AG04449 (cell line): ENCODE measurements around the gene HCRTR1.

Experiments used
- CTCF ChIA-PET: fragments of 350-600 bp; formaldehyde crosslinking; extraction: SDS; loops from one replicate; lab custom pipeline; 2021; ENCODE audit warnings: antibody characterized with exemption; lab: Yijun Ruan, JAX
- POLR2A ChIA-PET: fragments of 400-600, 350-600 bp; formaldehyde crosslinking; extraction: SDS; loops from one replicate; lab custom pipeline; 2020; ENCODE audit warnings: antibody characterized with exemption, inconsistent platforms; lab: Yijun Ruan, JAX
- DNase-seq: peaks from one replicate; pipeline ENCODE4 v3.0.0-alpha.2; 2010; ENCODE audit warnings: low read depth, low spot score
- H3K4me3 ChIP-seq: 2 replicates; pipeline ENCODE4 v1.5.1; 2011; ENCODE audit warnings: low read depth, mild to moderate bottlenecking, control low read depth, low read length
- TF ChIP-seq, protein P1 (sequence below): IDR thresholded peaks from one replicate; pipeline ENCODE4 v1.5.1; 2011; ENCODE audit warnings: mild to moderate bottlenecking, moderate library complexity, low read length, control low read depth, inconsistent platforms; ENCODE audit not compliant: insufficient read depth; ENCODE audit errors: missing control alignments

Gene HCRTR1

DNA sequence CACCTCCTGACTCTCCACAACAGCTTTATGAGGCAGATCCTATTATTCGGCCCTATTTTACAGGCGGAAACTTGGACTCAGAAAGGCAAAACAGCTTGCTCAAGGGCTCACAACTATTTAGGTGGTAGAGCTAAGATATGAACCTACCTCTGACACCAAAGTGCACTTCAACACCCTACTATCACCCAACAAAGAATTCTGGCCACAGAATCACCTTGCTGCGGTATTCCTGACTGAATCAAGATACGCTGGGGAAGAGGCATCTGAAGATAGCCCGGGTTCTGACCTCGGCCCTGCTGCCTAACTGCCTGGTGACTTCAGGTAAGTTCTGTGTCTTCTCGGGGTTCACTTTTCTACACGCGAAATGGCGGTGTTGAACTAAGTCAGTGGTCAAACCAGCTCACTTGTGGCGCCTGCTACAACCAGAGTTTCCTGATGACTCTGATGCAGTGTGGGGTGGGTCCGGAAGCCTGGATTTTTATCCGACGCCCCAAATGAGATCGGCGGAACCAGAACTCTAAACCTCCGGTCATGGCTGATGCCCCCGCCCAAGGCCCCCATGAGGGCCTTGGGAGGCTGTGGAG lies 26.6 kb downstream of the HCRTR1 start:
- H3K4me3 ChIP-seq, result peak overlapping the region; percentile 98
- POLR2A ChIA-PET, result interaction anchor here (1.0 to 1.9 kb wide), 5 partner anchors 60 to 154 kb away, joined by 3 to 8 read pairs (median 3); partner anchors contain the start of gene COL16A1
- TF ChIP-seq, protein P1, sequence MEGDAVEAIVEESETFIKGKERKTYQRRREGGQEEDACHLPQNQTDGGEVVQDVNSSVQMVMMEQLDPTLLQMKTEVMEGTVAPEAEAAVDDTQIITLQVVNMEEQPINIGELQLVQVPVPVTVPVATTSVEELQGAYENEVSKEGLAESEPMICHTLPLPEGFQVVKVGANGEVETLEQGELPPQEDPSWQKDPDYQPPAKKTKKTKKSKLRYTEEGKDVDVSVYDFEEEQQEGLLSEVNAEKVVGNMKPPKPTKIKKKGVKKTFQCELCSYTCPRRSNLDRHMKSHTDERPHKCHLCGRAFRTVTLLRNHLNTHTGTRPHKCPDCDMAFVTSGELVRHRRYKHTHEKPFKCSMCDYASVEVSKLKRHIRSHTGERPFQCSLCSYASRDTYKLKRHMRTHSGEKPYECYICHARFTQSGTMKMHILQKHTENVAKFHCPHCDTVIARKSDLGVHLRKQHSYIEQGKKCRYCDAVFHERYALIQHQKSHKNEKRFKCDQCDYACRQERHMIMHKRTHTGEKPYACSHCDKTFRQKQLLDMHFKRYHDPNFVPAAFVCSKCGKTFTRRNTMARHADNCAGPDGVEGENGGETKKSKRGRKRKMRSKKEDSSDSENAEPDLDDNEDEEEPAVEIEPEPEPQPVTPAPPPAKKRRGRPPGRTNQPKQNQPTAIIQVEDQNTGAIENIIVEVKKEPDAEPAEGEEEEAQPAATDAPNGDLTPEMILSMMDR, result no peak
- no peak for DNase-seq
- CTCF ChIA-PET, result interaction anchor here (0.9 to 3.5 kb wide), 5 partner anchors 12 to 145 kb away, joined by 3 to 22 read pairs (median 7); no protein-coding TSS in a partner anchor

DNA sequence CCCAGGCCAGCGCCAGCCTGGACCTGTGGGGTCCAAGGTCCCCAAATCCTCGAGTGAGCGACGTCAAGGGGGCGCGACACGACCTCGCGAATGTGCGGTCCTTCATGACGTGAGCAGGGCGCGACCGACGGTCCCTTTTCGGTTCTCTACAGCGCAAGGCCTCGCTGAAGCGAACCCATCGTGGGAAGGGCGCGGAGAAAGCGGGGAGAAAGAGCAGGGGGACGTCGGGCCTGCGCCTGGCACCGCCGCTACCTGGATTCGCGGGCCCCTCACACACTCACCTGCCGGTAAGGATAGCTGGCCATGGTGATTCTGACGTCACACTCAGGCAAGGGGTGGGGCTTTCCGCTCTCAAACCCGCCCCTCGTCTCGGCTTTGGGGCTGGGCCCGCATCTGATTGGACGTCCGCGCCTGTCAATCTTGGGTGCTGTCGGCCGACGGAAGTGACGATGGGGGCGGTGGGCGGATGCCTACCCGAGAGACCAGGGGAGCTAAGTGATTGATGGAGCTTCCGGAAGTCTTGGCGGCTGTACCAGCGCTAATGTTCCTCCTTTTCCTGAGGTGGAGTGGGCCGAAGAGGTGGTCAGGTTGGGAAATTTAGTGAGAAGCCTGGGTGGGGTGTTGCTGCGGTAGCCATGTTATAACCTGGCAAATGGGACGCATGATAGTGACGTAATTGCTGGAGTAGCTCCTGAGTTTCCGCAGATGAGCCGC lies 27.2 kb downstream of the HCRTR1 start, which contains the start of gene PEF1:
Gene PEF1, minus strand, starts transcription at position 317 of the 714 bp plus-strand sequence. Its CDS starts 12 bp downstream, at position 305.
- POLR2A ChIA-PET, result interaction anchor here (0.8 to 1.9 kb wide), 8 partner anchors 53 to 154 kb away, joined by 3 to 8 read pairs (median 3); partner anchors contain the start of gene COL16A1
- CTCF ChIA-PET, result interaction anchor here (0.9 to 3.5 kb wide), 6 partner anchors 12 to 144 kb away, joined by 3 to 22 read pairs (median 6); no protein-coding TSS in a partner anchor
- peak; percentile 82 for DNase-seq
- TF ChIP-seq, protein P1, result no peak
- H3K4me3 ChIP-seq, result peak within 1 kb of the TSS; percentile 98

DNA sequence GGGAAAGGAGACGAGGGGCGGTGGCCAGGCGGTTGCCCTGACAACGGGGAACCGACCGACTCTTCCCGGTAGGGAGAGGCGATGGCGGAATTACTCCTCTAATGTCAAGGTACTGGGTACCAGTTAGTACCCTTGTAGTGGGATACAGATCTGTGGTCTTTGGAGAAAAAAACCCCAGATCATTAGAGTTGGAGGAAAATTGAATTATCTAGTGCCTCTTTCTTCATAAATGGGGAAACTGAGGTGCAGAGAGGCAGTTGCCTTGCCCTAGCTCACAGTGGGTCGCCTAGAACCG lies 27.7 kb downstream of the HCRTR1 start:
- TF ChIP-seq, protein P1, result no peak
- ChIA-PET POLR2A (interaction anchor here (0.8 to 1.9 kb wide), 8 partner anchors 54 to 153 kb away, joined by 3 to 8 read pairs (median 3); partner anchors contain the start of gene COL16A1), CTCF (interaction anchor here (1.3 to 3.5 kb wide), 4 partner anchors 13 to 144 kb away, joined by 6 to 22 read pairs (median 7); no protein-coding TSS in a partner anchor)
- peak overlapping the region; percentile 98 for H3K4me3 ChIP-seq
- no peak for DNase-seq

DNA sequence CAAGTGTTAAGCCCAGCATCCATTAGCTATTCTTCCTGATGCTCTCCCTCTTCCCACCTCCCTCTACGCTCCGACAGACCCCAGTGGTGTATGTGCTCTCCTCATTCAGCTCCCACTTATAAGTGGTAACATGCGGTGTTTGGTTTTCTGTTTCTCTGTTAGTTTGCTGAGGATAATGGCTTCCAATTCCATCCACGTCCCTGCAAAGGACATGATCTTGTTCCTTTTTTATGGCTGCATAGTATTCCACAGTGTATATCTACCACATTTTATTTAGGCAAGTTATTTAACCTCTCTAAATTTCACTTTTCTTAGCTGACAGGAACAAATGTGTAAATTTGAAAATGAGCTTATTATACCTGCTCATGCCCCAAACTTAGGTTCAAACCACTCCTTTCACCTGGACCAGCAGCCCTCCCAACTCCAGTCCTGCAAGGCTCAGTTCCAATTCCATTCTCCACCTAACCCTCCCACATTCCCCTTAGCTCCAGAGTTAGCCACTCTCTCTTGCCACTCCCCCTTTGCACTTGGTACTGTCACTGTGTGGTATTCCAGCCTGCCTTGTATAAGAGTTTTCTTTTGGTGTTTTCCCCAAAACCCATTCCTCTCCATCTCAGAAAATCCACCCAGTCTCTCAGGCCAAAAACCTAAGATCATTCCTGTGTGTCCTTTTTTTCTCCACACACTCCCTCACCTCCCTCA lies 28.9 kb downstream of the HCRTR1 start:
- ChIA-PET POLR2A (interaction anchor here (0.6 to 1.5 kb wide), 3 partner anchors 44 to 68 kb away, joined by 3 read pairs; partner anchors contain the start of gene COL16A1), CTCF (interaction anchor here (0.8 to 2.1 kb wide), 8 partner anchors 13 to 119 kb away, joined by 3 to 8 read pairs (median 4); no protein-coding TSS in a partner anchor)
- no peak for DNase-seq
- TF ChIP-seq, protein P1, result no peak
- no peak overlapping the region; the same call in 1 of the 2 replicates for H3K4me3 ChIP-seq

DNA sequence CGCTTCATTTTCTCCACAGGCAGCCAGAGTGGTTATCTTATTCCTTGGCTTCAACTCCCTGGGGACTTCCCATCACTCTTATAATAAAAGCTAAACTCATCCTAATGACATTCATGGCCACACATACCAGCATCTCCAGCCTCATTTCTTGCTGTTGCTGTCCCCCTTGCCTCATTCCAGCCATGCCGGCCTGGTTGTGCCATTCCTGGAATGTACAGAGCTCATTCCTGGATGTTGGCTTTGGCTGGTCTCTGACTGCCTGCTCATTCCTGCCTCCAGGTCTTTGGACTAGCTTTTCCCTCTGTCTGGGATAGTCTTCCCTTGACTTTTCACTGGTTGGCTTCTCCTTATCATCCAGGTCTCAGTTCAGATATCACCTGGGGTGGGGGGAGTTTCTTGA lies 29.6 kb downstream of the HCRTR1 start:
- peak; percentile 91 for DNase-seq
- TF ChIP-seq, protein P1, result peak; percentile 51
- ChIA-PET CTCF (interaction anchor here (0.8 to 2.1 kb wide), 8 partner anchors 12 to 118 kb away, joined by 3 to 8 read pairs (median 4); no protein-coding TSS in a partner anchor), POLR2A (interaction anchor here (0.6 to 1.5 kb wide), 4 partner anchors 12 to 67 kb away, joined by 3 to 4 read pairs (median 3); partner anchors contain the start of gene COL16A1)
- no peak overlapping the region for H3K4me3 ChIP-seq
